Measurements from ENCODE around the gene POGZ.

DNA sequence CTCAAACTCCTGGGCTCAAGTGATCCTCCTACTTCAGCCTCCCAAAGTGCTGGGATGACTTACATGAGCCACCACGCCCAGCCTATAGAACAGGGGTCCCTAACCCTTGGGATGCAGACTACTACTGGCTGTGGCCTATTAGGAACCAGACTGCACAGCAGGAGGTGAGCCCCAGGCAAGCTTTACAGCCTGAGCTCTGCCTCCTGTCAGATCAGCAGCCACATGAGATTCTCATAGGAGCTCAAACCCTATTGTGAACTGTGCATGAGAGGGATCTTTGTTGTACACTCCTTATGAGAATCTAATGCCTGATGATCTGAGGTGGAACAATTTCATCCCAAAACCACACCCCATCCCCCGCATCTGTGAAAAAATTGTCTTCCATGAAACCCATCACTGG lies 73.3 kb downstream of the POGZ start:
- TF ChIP-seq, protein P1, sequence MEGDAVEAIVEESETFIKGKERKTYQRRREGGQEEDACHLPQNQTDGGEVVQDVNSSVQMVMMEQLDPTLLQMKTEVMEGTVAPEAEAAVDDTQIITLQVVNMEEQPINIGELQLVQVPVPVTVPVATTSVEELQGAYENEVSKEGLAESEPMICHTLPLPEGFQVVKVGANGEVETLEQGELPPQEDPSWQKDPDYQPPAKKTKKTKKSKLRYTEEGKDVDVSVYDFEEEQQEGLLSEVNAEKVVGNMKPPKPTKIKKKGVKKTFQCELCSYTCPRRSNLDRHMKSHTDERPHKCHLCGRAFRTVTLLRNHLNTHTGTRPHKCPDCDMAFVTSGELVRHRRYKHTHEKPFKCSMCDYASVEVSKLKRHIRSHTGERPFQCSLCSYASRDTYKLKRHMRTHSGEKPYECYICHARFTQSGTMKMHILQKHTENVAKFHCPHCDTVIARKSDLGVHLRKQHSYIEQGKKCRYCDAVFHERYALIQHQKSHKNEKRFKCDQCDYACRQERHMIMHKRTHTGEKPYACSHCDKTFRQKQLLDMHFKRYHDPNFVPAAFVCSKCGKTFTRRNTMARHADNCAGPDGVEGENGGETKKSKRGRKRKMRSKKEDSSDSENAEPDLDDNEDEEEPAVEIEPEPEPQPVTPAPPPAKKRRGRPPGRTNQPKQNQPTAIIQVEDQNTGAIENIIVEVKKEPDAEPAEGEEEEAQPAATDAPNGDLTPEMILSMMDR (IDR thresholded peaks at IDR 0.05; ENCODE audit: poor library complexity): no peak
- TF ChIP-seq EZH2phosphoT487 (IDR thresholded peaks at IDR 0.05; ENCODE audit: low read depth, severe bottlenecking, unreplicated experiment): no peak
- TF ChIP-seq EZH2 (IDR thresholded peaks at IDR 0.05; ENCODE audit: borderline replicate concordance): no peak

Measured in hepatocyte (in vitro differentiated cells).